ENCODE results near the gene HDAC4. TPM values are rescaled to one million over a fixed set of nuclear protein-coding genes. Genes with fewer than 3 reads are reported as not detected.
"Not testable (repeated sequence)": the region's sequence is repeated elsewhere in the genome, so short reads cannot be mapped to it uniquely, and the experiment has no call there.

The HDAC4 gene
- polyA plus RNA-seq, 1 experiment = 8.9 TPM

GRCh38 chr2:239282448-239283287 is 118.2 kb downstream of the HDAC4 start:
- no peak overlapping the region for H3K27ac ChIP-seq (ENCODE audit: low read depth, low read length)
- H3K4me3 ChIP-seq (ENCODE audit: low read depth, low read length) = no peak overlapping the region
- H3K9me3 ChIP-seq (ENCODE audit: control insufficient read depth, insufficient read depth, low read length) = no peaks in the 10 kb centered on the region; the same call in 1 of the 2 replicates
- CTCF ChIA-PET = no interaction called here
- DNase-seq (ENCODE audit: low read depth, low spot score) = no peak
- no peak for TF ChIP-seq CTCF (IDR thresholded peaks at IDR 0.05; ENCODE audit: low read depth, low read length)
- POLR2A ChIA-PET = interaction anchor here (0.6 kb wide), 1 partner anchor 61 kb away, joined by 12 read pairs; no protein-coding TSS in a partner anchor
- H3K27me3 ChIP-seq (ENCODE audit: control insufficient read depth, insufficient read depth, low read length) = no peaks in the 10 kb centered on the region

- H3K9me3 ChIP-seq (ENCODE audit: control insufficient read depth, insufficient read depth, low read length); CTCF ChIA-PET; H3K27me3 ChIP-seq (ENCODE audit: control insufficient read depth, insufficient read depth, low read length); H3K4me3 ChIP-seq (ENCODE audit: low read depth, low read length); DNase-seq (ENCODE audit: low read depth, low spot score): not testable (repeated sequence)
- H3K27ac ChIP-seq (ENCODE audit: low read depth, low read length) = peak overlapping the region; percentile 87
- POLR2A ChIA-PET = interaction anchor here (0.6 to 1.0 kb wide), 3 partner anchors 31 to 81 kb away, joined by 3 to 5 read pairs (median 3); no protein-coding TSS in a partner anchor
These were observed 120.4 kb downstream of the HDAC4 start for GRCh38 chr2:239280296-239281017.

GRCh38 chr2:239279508-239280295 is 121.1 kb downstream of the HDAC4 start:
- Histone ChIP-seq H3K27me3 (ENCODE audit: control insufficient read depth, insufficient read depth, low read length) (no peaks in the 10 kb centered on the region), H3K4me3 (ENCODE audit: low read depth, low read length) (no peak overlapping the region), H3K9me3 (ENCODE audit: control insufficient read depth, insufficient read depth, low read length) (no peaks in the 10 kb centered on the region; the same call in 1 of the 2 replicates), H3K27ac (ENCODE audit: low read depth, low read length) (peak overlapping the region; percentile 87)
- CTCF ChIA-PET = no interaction called here
- POLR2A ChIA-PET = interaction anchor here (0.6 to 1.0 kb wide), 3 partner anchors 30 to 80 kb away, joined by 3 to 5 read pairs (median 3); no protein-coding TSS in a partner anchor
- no peak for DNase-seq (ENCODE audit: low read depth, low spot score)
- TF ChIP-seq CTCF (IDR thresholded peaks at IDR 0.05; ENCODE audit: low read depth, low read length) = no peak

GRCh38 chr2:239278941-239279365 is 121.9 kb downstream of the HDAC4 start:
- no peak overlapping the region for H3K4me3 ChIP-seq (ENCODE audit: low read depth, low read length)
- no peaks in the 10 kb centered on the region for H3K27me3 ChIP-seq (ENCODE audit: control insufficient read depth, insufficient read depth, low read length)
- no peak for DNase-seq (ENCODE audit: low read depth, low spot score)
- peak overlapping the region; percentile 11 for H3K27ac ChIP-seq (ENCODE audit: low read depth, low read length)
- H3K9me3 ChIP-seq (ENCODE audit: control insufficient read depth, insufficient read depth, low read length) = no peaks in the 10 kb centered on the region; the same call in 1 of the 2 replicates
- no peak for TF ChIP-seq CTCF (IDR thresholded peaks at IDR 0.05; ENCODE audit: low read depth, low read length)
- POLR2A ChIA-PET = interaction anchor here (0.6 kb wide), 1 partner anchor 78 kb away, joined by 4 read pairs; no protein-coding TSS in a partner anchor
- CTCF ChIA-PET = no interaction called here

GRCh38 chr2:239278361-239278760 is 122.5 kb downstream of the HDAC4 start:
- H3K27ac ChIP-seq (ENCODE audit: low read depth, low read length) = no peak overlapping the region
- H3K9me3 ChIP-seq (ENCODE audit: control insufficient read depth, insufficient read depth, low read length) = no peaks in the 10 kb centered on the region; the same call in 1 of the 2 replicates
- no peak overlapping the region for H3K4me3 ChIP-seq (ENCODE audit: low read depth, low read length)
- CTCF ChIA-PET = no interaction called here
- H3K27me3 ChIP-seq (ENCODE audit: control insufficient read depth, insufficient read depth, low read length) = no peaks in the 10 kb centered on the region
- POLR2A ChIA-PET = interaction anchor here (0.6 kb wide), 1 partner anchor 77 kb away, joined by 4 read pairs; no protein-coding TSS in a partner anchor
- no peak for DNase-seq (ENCODE audit: low read depth, low spot score)
- TF ChIP-seq CTCF (IDR thresholded peaks at IDR 0.05; ENCODE audit: low read depth, low read length) = no peak

All from AG04450 (cell line).